Superior temporal gyrus (tissue), 1 donor: ENCODE results near the gene USP35.
"Not testable (repeated sequence)": the region's sequence is repeated elsewhere in the genome, so short reads cannot be mapped to it uniquely, and the experiment has no call there.

Experiments
- DNase-seq: peaks from one replicate; pipeline ENCODE4 v3.0.0-alpha.2; 2016; ENCODE audit errors: extremely low spot score

The USP35 gene

DNA sequence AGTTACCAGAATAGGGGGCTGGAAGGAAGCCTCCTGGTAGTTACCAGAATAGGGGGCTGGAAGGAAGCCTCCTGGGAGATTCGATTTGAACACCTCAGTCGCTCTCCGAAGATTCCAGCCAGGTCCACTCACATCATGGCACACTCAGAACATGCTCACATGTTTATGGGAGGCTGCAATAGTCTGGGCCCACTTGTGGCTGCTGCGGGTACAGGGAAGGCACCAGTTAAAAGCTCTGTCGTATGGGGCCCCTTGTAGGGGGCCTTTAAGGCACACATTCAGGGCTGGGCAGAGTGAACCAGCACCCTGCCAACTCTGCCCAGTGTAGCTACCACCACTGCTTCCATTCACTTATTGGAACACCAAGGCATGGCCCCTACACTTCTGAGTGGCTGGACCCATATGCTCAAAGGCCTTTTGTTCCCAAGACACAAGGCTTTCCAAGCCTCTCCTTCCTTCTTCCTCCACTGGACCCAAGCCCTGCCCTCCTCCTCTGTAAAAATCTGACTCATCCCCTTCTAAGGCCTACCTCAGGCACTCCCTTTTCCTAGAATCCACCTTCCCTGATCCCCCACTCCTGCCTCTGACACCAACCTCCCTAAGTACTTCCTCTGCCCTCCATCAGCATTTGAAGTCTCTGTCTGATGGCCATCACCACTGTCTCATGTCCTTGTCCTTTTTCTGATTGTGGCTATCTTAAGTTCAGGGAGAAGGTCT, 28.0 kb downstream of the USP35 start:
- DNase-seq = no peak

DNA sequence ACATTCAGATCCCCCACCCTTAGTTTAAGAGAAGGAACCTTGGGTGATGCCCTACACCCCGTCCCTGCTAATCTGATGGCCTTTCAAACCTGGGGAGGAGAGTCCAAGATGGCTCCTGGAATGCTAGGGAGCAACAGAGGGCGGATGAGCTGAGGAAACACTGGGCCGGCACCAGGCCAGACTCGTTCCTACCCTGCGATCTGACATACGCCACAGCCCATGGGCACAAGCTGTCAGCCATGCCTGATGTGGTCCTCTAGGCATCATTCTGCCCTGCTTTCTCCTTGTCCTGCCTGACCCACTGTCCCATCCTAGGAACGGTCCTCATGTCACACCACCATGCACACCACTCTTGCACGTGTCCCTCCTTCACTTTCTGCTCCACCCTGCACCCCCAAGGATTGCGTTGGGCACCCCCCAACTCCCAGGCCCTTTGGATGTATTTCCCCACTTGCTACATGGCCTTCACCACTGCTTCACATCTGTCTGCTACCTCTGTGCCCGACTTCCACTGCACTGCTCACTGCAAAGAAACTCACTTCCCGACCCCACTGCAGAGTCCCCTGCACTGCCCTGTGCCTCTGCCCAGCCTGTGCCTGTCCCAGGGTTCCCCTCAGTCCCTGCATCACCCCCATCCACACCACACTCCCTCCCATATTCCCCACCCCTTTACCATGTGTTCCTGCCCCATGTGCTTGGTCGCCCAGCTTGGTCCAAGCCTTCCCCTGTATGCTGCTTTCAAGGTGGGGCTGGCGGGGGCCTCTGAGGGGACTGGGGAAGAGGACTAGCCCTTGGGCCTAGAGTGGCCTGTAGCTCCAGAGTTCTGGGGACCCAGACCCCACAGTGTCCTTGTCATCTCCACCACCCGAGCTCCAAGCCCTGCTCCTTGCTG, 29.2 kb downstream of the USP35 start:
- DNase-seq = no peak

DNA sequence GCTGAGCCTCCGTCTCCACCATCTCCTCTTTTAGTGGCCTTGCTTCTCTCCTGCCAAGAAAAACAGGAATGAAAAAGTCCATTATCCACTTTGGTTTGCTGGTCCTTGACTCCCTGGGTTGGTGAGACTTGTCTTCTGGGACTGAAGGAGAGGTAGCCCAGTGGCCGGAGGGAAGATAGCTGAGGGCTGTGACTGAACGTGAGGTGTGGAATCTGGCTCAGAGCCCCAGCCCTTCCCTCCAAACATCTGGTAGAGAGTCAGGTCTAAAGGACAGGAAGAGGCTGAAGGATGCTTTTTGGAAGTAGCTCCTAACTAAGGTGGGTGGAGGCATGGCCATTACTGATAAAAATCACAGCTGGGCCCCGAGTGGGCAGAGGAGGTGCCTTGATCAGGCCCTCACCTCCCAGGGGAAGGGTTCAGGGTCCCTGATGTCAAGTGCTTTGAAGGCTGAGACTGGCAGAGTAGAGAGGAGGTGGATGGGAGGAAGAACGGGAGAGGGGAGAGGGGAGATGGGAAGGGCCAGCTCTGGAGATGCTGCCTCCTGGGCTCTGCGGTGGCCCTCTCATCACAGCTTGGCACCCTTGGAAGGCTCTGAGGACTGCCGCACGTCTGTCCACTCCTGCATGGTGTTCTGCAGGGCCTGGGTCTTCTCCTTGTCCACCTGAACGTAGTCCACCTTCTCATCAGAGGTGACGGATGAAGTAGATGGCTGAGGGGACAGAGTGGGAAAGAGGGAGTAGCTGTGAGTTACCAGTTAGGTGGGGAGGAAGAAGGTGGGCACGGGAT, 30.2 kb downstream of the USP35 start:
- DNase-seq = no peak

DNA sequence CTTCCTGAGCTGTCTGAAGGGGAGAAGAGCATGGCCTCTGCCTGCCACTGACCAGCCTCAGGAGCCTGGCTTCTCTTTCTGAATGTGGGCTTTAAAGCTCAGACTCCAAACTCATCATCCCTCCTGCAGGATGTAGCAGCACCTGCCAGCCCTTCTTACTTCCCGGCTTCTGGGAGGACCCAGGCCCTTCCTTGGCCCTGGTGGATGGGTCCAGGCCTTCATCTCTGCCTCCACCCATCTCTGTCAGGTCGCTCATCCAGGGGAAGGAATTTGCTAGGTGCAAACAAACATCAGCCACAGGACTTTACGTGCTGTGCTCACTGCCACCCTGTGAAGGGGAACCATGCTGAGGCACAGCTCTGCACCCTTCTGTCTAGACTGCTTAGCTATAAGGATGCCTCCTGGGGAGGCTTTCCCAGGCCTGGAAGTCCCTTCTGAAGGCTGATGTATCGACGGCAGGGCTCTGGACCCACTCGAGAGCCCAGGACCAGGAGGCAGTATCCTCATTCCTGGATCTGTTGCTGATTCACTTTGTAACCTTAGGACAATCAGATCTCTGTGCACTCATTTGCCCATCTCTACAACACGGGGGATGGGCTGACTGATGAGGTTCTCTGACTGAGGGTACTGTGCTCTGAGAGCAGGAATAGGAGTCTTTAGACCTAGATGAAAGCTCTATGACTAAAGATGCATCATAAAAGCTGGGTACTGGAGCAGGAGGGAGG, 30.9 kb downstream of the USP35 start:
- DNase-seq = peak; percentile 44

DNA sequence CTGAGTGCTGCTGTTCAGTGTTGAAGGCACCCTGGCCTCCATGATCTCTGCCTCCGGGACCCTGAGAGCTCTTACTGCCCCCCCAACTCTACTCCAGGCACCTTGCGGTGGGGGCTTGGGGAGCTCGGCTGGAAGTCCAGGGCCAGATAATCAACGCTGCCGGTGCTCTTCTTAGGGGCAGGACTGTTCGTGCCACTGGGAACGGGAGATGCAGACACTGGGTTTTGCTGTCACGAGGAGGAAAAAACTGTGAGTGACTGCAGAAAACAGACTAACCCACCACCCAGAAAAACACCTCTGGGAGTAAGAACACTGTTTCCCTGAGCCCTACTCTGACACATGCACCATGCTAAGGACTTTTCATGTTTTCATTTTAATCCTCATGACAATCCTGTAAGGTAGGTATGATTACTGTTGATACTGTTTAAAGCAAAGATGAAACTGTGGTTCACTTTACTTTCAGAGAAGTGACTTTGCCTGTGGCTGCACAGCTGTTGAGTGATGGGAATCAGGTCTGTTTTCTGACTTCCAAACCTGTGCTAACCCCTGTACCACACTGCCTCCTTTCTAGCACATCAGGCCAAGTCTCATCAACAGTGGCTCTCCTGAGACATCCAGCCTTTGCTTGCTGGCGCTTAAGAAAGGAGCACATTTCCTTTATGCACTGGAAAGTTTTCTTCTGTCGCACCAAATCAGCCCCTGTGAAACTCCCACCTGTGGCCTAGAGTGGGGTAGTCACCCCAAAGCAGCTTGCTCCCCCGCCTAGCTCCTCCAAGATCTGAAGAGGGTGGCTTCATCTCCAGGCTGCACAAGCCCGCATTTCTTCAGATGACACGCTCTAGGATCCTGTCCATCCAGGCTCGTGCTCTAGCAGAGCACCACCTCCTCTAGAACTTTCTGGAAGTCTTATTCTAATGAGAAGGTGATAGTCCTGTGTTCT, 31.8 kb downstream of the USP35 start:
- DNase-seq = no peak

DNA sequence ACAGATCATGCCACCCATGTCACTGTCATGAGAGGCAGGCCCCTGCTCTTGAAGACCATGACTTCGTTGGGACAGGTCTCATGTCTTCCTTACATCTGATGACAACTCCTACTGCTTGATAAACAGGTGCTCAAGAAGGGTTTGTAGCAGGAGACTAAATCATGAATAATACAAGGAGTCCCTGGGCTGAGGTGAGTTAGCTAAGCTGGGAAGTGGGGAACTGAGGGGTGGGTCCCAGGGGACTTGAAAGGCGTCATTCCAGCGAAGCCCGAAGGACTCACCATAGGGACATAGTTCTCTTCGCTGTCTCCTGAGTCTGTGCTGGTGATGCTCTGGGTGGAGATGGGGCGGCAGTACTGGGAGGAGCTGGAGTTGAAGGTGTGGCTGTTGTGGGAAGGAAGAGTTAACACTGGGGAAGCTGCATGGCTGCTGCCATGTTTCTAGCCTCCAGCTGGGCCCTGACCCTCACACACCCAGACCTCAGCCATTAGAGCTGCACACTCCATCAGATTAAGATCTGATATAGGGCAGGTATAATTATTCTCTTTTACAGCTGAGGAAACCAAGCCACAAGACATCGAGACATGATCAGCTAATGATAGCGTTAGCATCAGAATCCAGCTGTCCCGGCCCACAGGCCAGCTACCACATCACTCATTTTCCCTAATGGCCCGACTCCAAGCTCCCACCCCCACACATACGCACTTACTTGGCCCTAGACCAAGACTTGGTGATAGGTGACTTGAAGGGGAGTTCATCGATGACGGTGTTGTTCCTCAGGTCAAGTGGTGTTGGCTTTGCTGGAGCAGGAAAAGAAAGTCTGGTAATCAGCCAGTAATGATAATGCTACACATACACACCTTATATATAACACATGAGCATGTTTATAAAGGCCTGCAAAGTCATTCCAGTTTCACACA, 32.9 kb downstream of the USP35 start:
- no peak for DNase-seq

DNA sequence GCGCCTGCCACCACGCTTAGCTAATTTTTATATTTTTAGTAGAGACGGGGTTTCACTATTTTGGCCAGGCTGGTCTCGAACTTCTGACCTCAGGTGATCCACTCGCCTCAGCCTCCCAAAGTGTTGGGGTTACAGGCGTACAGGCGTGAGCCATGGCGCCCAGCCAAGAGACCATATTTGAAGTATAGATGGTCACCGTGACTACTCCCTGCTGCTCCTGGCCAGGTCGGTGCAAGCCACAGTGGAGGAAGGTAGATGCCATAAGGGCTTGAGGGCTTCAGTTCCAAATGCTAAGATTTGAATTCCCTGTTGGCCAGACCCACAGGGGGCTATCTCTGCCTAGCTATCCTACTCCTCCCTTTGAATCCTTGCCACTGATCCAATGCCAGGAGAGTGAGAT, 34.0 kb downstream of the USP35 start:
- not testable (repeated sequence) for DNase-seq

DNA sequence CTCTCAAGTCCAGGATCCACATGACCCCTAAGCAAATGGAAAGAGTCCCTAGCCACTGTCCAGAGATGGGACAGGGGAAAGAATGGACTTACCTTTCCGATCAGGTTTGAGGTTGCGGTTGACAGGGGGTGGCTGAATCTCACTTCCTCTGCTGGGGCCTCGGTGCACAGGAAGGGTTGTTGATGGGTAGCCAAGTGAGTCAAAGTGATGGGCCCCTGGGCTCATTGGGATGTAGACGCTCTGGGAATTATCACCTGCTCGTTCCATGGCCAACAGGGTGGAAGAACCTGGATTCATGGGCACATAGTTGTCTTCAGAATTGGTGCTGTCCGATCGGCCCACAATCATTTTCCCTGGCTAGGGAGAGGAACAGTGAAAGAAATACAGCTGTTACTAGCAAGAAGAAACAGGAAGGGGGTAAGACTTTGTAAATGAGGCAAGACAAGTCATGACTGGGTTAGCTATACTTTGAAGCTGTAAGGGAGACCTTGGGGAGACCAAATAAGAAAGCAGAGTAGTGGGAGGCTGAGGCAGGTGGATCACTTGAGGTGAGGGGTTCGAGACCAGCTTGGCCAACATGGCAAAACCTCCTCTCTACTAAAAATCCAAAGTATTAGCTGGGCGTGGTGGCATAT, 34.7 kb downstream of the USP35 start:
- DNase-seq = no peak

DNA sequence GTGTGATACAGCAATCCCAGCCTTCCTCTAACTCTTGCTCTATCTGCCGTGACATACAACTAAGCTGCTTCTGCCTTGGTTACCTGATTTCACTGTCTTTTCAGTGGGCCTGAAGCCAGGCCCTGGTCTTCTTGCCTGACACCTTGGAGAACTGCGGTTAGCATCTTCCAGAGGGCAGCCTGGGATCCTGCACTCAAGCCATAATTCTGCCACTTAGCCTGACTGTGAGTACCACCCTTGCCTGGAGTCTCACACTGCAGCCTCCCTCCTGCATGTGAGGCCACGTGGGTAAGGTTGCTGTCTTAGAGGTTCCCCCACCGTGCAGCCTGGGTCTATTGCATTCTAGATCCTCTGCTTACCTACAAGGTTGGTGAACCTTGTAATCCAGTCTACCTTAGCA, 35.8 kb downstream of the USP35 start:
- DNase-seq = no peak

DNA sequence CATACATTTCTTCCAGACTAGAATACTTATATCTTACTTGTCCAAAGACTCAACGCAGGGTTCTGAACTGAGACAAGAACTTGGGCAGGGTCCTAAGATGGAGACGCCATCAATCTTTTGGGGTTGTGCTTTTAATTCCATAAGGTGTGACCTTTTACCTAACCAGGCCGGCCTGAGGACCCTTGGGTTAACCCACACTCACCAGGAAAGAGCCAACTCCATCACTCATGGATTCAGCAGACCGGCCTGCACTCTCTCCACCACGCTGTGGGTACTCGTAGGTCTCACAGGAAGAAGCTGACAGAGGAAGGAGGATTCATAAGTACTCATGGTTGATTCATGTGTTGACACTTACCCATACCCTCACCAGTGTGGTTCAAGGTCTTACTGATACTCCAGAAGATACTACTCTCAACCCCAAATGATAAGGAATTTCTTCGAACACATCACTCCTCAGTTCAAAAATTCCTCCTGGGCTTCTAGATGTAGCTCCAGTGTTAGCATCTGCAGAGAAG, 36.2 kb downstream of the USP35 start:
- DNase-seq = no peak

DNA sequence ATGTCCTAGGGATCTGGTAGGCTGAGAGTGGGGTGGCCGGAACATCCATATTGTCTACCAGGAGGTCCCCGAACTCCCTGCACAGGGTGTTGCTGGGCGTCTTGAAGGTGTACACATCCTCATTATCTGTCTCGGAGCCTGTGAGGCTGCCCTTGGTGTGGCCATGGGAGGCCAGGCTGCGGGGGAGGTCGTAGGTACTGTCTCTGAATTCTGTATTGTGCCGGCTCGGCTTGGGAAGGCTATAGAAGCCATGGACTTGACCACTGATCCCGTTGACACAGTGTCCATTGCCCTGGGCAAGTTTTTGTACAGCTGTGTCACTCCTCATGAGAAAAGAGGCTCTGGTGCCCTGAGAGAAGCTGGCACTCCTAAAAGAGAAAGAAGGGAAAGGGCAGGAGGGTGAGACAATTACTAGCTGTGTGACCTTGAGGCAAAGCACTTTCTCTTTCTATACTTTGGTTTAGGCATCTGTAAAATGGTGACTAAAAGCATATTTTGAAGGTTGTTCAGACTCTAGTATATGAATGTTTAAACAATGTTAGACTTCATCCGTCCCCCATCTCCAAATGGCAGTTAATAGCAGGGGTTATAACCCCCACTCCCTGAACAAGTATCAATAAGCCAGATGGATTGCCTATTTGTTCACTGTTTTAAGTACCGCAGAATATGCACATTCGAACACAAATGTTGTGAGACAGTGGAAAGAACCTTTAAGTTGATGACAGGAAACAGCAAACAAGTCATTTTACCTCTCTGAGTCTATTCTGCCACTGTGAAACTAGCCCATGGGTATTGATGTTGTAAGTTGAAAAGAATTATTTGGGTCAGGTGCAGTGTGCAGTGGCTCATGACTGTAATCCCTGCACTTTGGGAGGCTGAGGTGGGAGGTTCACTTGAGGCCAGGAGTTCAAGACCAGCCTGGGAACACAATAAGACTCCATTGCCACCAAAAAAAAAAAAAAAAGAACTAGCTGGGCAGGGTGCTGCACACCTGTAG, 38.3 kb downstream of the USP35 start:
- DNase-seq = no peak

DNA sequence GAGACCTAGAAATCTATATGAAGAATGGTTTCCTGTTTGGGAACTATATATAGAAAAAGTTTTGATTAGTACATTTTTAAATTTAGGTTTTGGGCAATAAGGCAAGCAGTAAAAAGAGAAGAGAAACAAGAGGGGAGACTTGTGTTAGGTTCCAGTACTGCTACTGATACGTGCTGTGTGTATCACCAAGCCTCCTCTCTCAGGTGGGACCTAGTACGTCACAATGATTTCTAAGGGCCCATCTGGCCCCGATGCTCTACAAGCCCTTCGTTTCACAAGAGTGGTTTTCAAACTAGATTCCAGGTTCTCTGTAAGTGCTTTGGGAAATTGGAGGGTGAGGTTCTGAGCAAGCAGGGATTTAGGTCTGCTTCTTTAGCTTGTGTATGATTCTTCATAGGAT, 39.2 kb downstream of the USP35 start:
- DNase-seq = no peak

DNA sequence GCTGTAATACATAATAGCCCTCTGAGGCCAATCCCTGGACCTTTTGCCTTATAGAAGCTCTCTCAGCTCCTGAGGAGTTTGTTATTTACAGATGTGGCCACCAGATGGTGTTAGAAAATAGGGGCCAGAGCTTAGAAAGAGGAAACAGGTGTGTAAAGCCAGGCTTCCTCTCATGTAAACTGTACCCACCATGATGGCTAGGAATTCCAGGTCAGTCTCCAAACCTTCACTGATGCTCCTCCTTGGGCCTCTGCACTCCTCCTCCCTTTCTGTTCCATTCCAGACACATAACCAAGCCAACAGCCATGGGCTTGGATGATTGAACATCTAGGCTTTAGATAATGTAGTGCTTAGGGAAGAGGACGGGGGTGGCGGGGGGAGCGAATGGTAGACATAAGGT, 39.7 kb downstream of the USP35 start:
- peak; percentile 90 for DNase-seq

DNA sequence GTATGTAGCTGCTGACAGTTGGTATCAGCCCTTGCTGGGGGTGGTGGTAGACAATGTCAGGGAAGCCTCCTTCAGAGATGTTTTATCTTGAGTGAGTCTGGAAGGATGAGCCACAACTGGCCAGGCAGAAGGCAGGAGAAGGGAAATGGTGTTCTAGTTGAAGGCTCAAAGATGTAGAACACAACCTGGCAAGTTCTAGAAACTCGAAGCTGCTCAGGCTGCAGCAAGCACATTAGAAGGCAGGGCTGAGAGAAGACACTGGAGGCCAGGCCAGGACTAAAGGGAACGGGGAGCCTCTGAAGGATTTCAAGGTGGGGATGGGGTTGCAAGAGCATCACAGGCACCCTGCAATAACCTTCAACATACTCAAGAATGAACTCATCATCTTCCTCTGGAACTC, 40.4 kb downstream of the USP35 start:
- no peak for DNase-seq

DNA sequence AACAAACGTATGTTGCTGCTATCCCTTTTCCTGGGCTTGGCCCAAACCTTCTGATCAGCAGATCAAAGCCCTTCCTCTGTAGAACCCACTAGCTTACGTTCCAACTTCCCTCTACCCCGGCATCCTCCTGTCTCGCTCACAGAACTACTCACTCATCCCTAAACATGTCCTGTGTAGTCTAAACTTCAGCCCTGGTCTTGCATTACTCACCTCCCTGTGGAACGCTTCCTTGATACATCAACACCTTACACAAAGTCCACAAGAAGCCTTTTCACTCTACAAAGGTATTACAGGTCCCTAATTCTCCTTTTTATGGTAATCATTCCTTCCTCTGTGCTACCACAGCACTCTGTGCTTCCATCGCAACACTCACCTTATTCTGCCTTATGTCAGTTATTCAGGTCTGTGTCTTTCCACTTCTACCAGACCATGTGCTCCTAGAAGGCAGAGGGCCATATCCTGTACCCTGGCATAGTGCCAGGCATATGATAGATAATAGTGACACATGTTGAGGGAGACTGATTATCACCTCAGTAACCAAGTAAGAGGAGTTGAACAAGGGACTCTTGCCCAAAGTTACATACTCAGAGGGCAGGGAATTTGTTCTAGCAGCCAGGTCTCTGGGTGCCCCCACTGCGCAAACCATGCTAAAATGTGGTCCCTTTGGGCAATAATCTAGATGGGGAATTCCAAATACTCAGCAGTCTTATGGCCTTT, 41.6 kb downstream of the USP35 start:
- no peak for DNase-seq

DNA sequence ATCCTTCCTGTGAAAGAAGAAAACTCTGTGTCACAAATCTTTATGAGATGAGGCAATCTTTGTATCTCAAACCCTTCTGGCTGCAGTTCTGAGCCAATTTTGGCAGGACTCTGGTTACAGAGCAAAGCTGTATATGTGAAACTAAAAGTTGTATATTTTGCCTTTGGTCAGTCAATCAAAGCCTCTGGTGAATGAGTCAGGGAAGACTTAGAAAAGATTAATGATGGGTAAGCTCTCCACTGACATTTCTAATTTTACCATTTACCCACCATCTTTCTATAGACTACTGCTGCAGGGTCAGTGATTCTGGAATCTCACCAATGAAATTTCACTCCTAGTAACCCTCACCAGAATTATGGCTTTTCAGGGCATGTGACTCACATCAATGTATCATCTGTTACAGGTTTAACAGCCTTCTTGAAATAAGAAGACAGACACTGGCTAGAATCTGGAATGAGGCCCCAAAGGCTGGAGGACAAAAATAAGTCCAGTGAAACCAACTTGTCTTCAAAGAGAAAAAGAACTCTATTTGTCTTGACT, 43.3 kb downstream of the USP35 start:
- no peak for DNase-seq

DNA sequence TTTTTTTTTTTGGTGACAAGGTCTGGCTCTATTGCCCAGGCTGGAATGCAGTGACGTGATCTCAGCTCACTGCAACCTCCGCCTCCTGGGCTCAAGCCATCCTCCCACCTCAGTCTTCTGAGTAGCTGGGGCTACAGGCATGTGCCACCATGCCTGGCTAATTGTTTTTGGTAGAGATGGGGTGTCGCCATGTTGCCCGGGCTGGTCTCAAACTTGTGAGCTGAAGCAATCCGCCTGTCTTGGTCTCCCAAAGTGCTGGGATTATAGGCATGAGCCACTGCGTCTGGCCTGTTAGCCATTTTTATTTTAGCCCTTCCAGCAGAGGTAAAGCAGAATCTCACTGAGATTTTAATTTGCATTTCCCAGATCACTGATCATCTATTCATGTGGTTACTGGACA, 44.3 kb downstream of the USP35 start:
- not testable (repeated sequence) for DNase-seq
